ENCODE results near the gene HUS1.

Gene HUS1

DNA sequence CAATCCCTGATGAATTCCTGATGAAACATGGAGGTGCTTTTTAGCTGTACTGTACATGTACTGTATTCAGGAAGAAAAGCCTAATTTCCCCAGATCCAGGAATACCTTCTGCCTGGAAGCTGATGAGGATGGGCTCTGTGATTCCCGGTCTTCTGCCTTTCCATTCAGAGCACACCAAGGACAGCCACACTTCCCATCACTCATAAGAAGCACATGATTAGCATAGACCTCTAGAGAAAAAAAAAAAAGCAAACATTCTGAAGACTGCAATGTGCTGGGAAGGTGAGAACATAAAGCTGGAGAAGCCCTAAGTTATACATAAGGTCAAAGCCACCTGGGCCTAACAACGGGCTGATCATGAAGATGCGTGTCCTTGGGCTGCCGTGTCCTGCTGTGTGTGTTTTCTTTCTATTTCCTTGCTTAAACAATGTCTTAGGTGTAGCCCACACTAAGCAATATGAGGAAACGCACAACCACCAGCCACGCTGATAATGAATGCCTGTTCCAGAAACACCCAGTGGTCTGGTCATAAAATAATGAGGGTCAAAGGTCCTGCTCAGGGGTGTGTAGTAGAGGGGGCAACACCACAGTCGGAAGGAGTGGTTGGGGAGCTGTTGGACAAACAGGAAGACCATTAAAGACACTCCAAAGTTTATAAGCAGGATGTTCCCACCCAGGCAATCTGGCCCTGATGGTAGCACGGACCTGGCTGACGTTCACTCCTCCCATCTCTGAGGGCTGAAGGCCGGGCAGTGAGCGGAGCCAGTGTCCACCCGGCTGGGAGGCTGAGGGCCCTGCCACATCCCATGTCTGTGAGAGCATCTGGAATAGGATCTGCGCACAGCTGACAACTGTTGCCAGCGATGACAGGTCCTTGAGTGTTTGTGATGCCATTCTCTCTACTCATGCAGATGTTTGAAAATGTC is 39.1 kb downstream of the HUS1 start:
- Histone ChIP-seq H3K79me2 (ENCODE audit: control insufficient read depth, low read length) (no peaks in the 10 kb centered on the region), H3K4me1 (ENCODE audit: control insufficient read depth, low read length) (peaks cover 20% of the 10 kb centered on the region), H3K4me2 (ENCODE audit: low read length) (no peak overlapping the region), H3K27me3 (ENCODE audit: control insufficient read depth, low read length) (peaks cover 9% of the 10 kb centered on the region; the same call in 1 of the 2 replicates), H3F3A (ENCODE audit: control insufficient read depth, insufficient read depth) (no peaks in the 10 kb centered on the region), H3K36me3 (ENCODE audit: control insufficient read depth, low read length) (no peaks in the 10 kb centered on the region), H3K9me2 (replicated peaks; ENCODE audit: control insufficient read depth, low read length) (no peaks in the 10 kb centered on the region), H4K20me1 (ENCODE audit: control insufficient read depth, insufficient read depth, low read depth, low read length) (no peaks in the 10 kb centered on the region), H3K4me3 (ENCODE audit: low read length) (no peak overlapping the region), H3K27ac (ENCODE audit: low read depth, low read length) (no peak overlapping the region), H3K9me3 (ENCODE audit: control insufficient read depth, insufficient read depth, low read length) (no peaks in the 10 kb centered on the region)
- TF ChIP-seq CTCF (IDR thresholded peaks at IDR 0.05; ENCODE audit: low read depth, low read length, poor library complexity, severe bottlenecking) (no peak), EZH2phosphoT487 (IDR thresholded peaks at IDR 0.05; ENCODE audit: borderline replicate concordance, low read length) (no peak)

DNA sequence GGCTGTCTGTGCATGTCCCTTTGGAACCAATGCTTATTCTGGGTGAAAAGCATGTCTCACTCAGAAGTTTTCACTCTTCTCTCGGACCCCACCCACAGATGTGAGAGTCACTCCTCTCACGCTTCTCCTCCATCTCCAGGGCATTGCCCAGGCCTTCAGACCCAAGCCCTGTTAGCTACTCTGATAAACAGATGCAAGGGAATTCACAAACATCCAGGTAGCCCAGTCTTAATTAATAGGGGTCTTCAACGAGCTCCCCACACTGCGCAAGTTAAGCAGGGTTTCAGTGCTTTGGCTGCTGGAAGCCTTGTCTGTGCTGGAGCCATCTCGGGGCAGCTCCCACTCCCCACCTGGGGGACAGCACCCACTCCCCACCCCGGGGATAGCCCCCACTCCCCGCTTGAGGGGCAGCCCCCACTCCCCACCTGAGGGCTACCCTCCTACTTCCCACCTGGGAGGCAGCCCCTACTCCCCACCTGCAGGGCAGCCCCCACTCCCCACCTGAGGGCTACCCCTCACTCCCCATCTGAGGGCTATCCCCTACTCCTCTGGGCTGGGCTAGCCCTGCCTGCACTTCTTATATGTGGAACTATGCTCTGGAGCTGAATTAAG is 39.9 kb downstream of the HUS1 start:
- H3K27ac ChIP-seq (ENCODE audit: low read depth, low read length): no peak overlapping the region
- no peaks in the 10 kb centered on the region for H3K9me3 ChIP-seq (ENCODE audit: control insufficient read depth, insufficient read depth, low read length)
- H3K36me3 ChIP-seq (ENCODE audit: control insufficient read depth, low read length): no peaks in the 10 kb centered on the region
- no peaks in the 10 kb centered on the region for H3K79me2 ChIP-seq (ENCODE audit: control insufficient read depth, low read length)
- TF ChIP-seq CTCF (IDR thresholded peaks at IDR 0.05; ENCODE audit: low read depth, low read length, poor library complexity, severe bottlenecking) (no peak), EZH2phosphoT487 (IDR thresholded peaks at IDR 0.05; ENCODE audit: borderline replicate concordance, low read length) (no peak)
- no peak overlapping the region for H3K4me3 ChIP-seq (ENCODE audit: low read length)
- H3K9me2 ChIP-seq (replicated peaks; ENCODE audit: control insufficient read depth, low read length): no peaks in the 10 kb centered on the region
- H3K4me1 ChIP-seq (ENCODE audit: control insufficient read depth, low read length): peaks cover 20% of the 10 kb centered on the region
- H3K4me2 ChIP-seq (ENCODE audit: low read length): no peak overlapping the region
- no peaks in the 10 kb centered on the region for H3F3A ChIP-seq (ENCODE audit: control insufficient read depth, insufficient read depth)
- H4K20me1 ChIP-seq (ENCODE audit: control insufficient read depth, insufficient read depth, low read depth, low read length): no peaks in the 10 kb centered on the region
- H3K27me3 ChIP-seq (ENCODE audit: control insufficient read depth, low read length): peaks cover 9% of the 10 kb centered on the region; the same call in 1 of the 2 replicates

GRCh38 chr7:47938574-47939165 is 40.7 kb downstream of the HUS1 start:
- no peaks in the 10 kb centered on the region for H3K36me3 ChIP-seq (ENCODE audit: control insufficient read depth, low read length)
- H3K9me3 ChIP-seq (ENCODE audit: control insufficient read depth, insufficient read depth, low read length): no peaks in the 10 kb centered on the region
- no peak overlapping the region for H3K4me2 ChIP-seq (ENCODE audit: low read length)
- H4K20me1 ChIP-seq (ENCODE audit: control insufficient read depth, insufficient read depth, low read depth, low read length): no peaks in the 10 kb centered on the region
- peaks cover 20% of the 10 kb centered on the region for H3K4me1 ChIP-seq (ENCODE audit: control insufficient read depth, low read length)
- H3K27ac ChIP-seq (ENCODE audit: low read depth, low read length): no peak overlapping the region
- no peaks in the 10 kb centered on the region for H3K79me2 ChIP-seq (ENCODE audit: control insufficient read depth, low read length)
- H3F3A ChIP-seq (ENCODE audit: control insufficient read depth, insufficient read depth): no peaks in the 10 kb centered on the region
- H3K27me3 ChIP-seq (ENCODE audit: control insufficient read depth, low read length): peaks cover 9% of the 10 kb centered on the region; the same call in 1 of the 2 replicates
- TF ChIP-seq CTCF (IDR thresholded peaks at IDR 0.05; ENCODE audit: low read depth, low read length, poor library complexity, severe bottlenecking) (no peak), EZH2phosphoT487 (IDR thresholded peaks at IDR 0.05; ENCODE audit: borderline replicate concordance, low read length) (no peak)
- no peak overlapping the region for H3K4me3 ChIP-seq (ENCODE audit: low read length)
- H3K9me2 ChIP-seq (replicated peaks; ENCODE audit: control insufficient read depth, low read length): no peaks in the 10 kb centered on the region
